NCI-H1105 treated with DMSO at 0.1 percent for 48 hours (cell line): ENCODE data around the gene KRI1.
A peak's percentile ranks its signal among the peaks of the same experiment; 100 is the strongest.
"Not testable (repeated sequence)": the region's sequence is repeated elsewhere in the genome, so short reads cannot be mapped to it uniquely, and the experiment has no call there.

ENCODE experiments used
- DNase-seq: peaks from one replicate; lab custom pipeline; 2025; lab: John Stamatoyannopoulos, UW

Gene KRI1

GRCh38 chr19:10575011-10575716 lies 9.4 kb upstream of the KRI1 start:
- DNase-seq, result no peak

GRCh38 chr19:10574462-10574861 lies 8.7 kb upstream of the KRI1 start:
- DNase-seq, result no peak

GRCh38 chr19:10573793-10574192 lies 8.0 kb upstream of the KRI1 start:
- DNase-seq, result not testable (repeated sequence)

- peak; percentile 99 for DNase-seq
Observed at GRCh38 chr19:10568826-10569651, 3.2 kb upstream of the KRI1 start, which contains the start of gene CDKN2D. TSS of gene CDKN2D (minus strand) at chr19:10568979. CDS start at chr19:10568653, 326 bp downstream.

- DNase-seq, result peak; percentile 45
Observed at GRCh38 chr19:10568062-10568825, 2.4 kb upstream of the KRI1 start.

- DNase-seq, result no peak
Observed at GRCh38 chr19:10567656-10568055, 1.8 kb upstream of the KRI1 start.

GRCh38 chr19:10566658-10567410 lies 1.0 kb upstream of the KRI1 start:
- no peak for DNase-seq

GRCh38 chr19:10566408-10566657 lies 523 bp upstream of the KRI1 start:
- DNase-seq, result no peak

GRCh38 chr19:10565028-10565566 lies 713 bp downstream of the KRI1 start:
- DNase-seq, result peak; percentile 34

- no peak for DNase-seq
Observed at GRCh38 chr19:10562609-10563008, 3.2 kb downstream of the KRI1 start.

GRCh38 chr19:10560154-10560553 lies 5.7 kb downstream of the KRI1 start:
- no peak for DNase-seq

GRCh38 chr19:10557603-10558197 lies 8.1 kb downstream of the KRI1 start:
- no peak for DNase-seq

- no peak for DNase-seq
Observed at GRCh38 chr19:10555610-10555973, 10.2 kb downstream of the KRI1 start.

- DNase-seq, result no peak
Observed at GRCh38 chr19:10554760-10555609, 10.8 kb downstream of the KRI1 start.

- no peak for DNase-seq
Observed at GRCh38 chr19:10553943-10554381, 11.8 kb downstream of the KRI1 start.

GRCh38 chr19:10553087-10553667 lies 12.6 kb downstream of the KRI1 start:
- DNase-seq, result no peak

- DNase-seq, result no peak
Observed at GRCh38 chr19:10552510-10553053, 13.2 kb downstream of the KRI1 start.

GRCh38 chr19:10551698-10552301 lies 14.0 kb downstream of the KRI1 start:
- no peak for DNase-seq

- DNase-seq, result not testable (repeated sequence)
Observed at GRCh38 chr19:10551006-10551405, 14.8 kb downstream of the KRI1 start.
